Rectal smooth muscle tissue (tissue), 1 donor: ENCODE measurements around the gene CHEK2.
A peak's percentile ranks its signal among the peaks of the same experiment; 100 is the strongest.

Source experiments
- H3K27ac ChIP-seq: one replicate; pipeline ENCODE4 v1.7.0; 2013; ENCODE audit warnings: low read depth, low read length, inconsistent platforms
- H3K27me3 ChIP-seq: one replicate; pipeline ENCODE4 v1.7.0; 2013; ENCODE audit warnings: low read length; ENCODE audit not compliant: control insufficient read depth, insufficient read depth
- H3K36me3 ChIP-seq: one replicate; pipeline ENCODE4 v1.7.0; 2013; ENCODE audit warnings: low read length; ENCODE audit not compliant: control insufficient read depth, insufficient read depth
- H3K4me1 ChIP-seq: one replicate; pipeline ENCODE4 v1.7.0; 2013; ENCODE audit warnings: low read length; ENCODE audit not compliant: control insufficient read depth, insufficient read depth
- H3K4me3 ChIP-seq: one replicate; pipeline ENCODE4 v1.7.0; 2013; ENCODE audit warnings: low read length
- H3K9ac ChIP-seq: one replicate; pipeline ENCODE4 v1.7.0; 2013; ENCODE audit warnings: low read length

CHEK2 gene

DNA sequence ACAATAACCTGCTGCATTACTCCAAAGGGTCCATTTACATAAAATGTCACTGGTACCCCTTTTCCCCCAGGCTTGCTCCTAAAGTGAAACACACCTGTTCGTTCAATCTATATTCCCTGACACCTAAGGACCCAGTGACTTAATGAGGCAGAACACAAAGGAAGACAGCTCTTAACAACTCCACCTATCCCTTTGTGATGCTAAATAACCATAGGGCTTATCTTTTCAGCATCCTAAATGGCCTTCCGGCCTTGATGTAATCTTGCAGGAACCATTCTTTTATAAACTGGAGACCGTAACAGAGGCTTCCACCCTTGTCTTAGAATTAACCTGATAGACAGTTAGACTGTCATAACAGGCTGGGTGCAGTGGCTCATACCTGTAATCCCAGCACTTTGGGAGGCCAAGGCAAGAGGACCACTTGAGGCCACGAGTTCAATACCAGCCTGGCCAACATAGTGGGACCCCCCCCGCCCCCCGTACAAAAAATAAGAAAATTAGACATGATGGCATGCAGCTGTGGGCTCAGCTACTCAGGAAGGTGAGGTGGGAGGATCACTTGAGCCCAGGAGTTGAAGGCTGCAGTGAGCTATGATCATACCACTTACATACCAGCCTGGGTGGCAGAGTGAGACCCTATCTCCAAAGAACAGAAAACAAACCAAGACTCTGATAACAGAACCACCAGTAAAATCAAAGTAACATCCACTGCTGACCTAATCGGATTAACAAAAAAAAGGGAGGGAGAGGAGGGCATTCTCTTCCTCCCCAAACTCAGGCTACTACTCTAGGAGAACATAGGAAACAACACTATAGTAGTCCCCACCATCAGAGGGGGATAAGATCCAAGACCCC, 5.1 kb downstream of the CHEK2 start:
- Histone ChIP-seq H3K36me3 (no peaks in the 10 kb centered on the region), H3K27me3 (no peaks in the 10 kb centered on the region)

DNA sequence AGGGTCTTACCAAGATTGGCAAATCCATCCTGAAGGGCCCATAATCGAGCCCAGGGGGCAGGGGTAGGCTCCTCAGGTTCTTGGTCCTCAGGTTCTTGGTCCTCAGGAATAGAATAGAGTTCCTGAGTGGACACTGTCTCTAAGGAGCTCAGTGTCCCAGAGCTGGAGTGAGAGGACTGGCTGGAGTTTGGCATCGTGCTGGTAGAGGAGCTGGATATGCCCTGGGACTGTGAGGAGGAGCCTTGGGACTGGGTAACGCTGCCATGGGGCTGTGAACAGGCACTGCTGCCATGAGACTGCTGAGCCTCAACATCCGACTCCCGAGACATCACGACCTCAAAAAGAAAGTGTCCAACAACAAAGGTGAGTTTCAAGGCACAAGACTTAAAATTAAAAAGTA, 7.2 kb downstream of the CHEK2 start:
- H3K27me3 ChIP-seq = no peaks in the 10 kb centered on the region
- H3K36me3 ChIP-seq = no peaks in the 10 kb centered on the region
- no peaks in the 10 kb centered on the region for H3K4me1 ChIP-seq
- H3K9ac ChIP-seq = no peak overlapping the region
- H3K4me3 ChIP-seq = no peak overlapping the region
- H3K27ac ChIP-seq = no peak overlapping the region

More for the DNA sequence above, 5.1 kb downstream of the CHEK2 start:
- H3K27ac ChIP-seq = no peak overlapping the region
- H3K4me1 ChIP-seq = peaks cover 3% of the 10 kb centered on the region
- H3K4me3 ChIP-seq = no peak overlapping the region
- no peak overlapping the region for H3K9ac ChIP-seq

DNA sequence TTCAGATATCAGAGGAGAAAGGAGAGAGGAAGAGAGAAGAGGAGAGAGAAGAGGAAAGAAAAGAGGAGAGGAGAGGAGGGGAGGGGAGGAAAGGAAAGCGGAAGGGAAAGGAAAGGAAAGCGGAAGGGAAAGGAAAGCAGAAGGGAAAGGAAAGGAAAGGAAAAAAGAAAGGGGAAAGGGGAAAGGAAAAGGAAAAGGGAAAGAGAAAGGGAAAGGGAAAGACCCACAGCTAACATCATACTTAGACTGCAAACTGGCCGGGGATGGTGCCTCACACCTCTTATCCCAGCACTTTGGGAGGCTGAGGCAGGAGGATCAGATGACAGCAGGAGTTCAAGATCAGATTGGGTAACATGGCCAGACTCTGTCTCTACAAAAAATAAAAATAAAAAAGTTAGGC, 11.4 kb downstream of the CHEK2 start:
- no peak overlapping the region for H3K27ac ChIP-seq
- no peaks in the 10 kb centered on the region for H3K27me3 ChIP-seq
- H3K4me1 ChIP-seq = no peaks in the 10 kb centered on the region
- H3K36me3 ChIP-seq = no peaks in the 10 kb centered on the region
- H3K9ac ChIP-seq = no peak overlapping the region
- H3K4me3 ChIP-seq = no peak overlapping the region

DNA sequence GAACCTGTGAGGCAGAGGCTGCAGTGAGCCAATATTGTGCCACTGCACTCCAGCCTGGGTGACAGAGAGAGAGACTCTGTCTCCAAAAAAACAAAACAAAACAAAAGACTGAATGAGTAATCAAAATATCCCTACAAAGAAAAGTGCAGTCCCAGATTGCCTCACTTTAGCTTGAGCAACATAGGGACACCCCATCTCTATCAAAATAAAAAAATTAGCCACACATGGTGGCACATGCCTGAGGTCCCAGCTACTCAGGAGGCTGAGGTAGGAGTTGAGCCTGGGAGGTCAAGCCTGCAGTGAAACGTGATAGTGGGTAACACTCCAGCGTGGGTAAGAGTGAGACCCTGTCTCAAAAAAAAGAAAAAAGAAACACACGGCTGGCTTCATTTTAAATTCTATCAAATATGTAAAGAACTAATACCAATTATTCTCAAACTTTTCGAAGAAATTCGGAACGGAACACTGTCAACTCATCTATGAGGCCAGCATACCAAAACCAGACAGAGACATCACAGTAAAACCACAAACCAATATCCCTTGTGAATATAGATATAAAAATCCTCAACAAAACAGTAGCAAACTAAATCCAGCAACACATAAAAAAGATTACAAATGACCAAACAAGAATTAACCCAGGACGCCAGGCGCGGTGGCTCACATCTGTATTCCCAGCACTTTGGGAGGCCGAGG, 12.9 kb downstream of the CHEK2 start:
- H3K27me3 ChIP-seq = no peaks in the 10 kb centered on the region
- H3K4me1 ChIP-seq = no peaks in the 10 kb centered on the region
- H3K27ac ChIP-seq = no peak overlapping the region
- H3K36me3 ChIP-seq = no peaks in the 10 kb centered on the region
- H3K9ac ChIP-seq = no peak overlapping the region
- no peak overlapping the region for H3K4me3 ChIP-seq

DNA sequence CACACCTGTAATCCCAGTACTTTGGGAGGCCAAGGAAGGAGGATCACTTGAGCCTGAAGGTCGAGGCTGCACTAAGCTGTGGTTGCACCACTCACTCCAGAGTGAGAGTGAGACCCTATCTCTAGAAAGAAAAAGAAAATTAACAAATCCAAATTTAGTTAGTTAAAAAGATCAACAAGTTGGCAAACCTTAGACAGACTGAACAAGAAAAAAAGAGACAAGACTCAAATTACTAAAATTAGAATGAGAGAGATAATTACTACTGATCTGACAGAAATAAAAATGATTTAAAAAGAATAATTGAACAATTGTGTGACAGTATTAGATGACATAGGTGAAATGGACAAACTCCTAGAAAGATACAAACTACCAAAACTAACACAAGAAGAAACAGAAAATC, 13.6 kb downstream of the CHEK2 start:
- H3K27me3 ChIP-seq = no peaks in the 10 kb centered on the region

DNA sequence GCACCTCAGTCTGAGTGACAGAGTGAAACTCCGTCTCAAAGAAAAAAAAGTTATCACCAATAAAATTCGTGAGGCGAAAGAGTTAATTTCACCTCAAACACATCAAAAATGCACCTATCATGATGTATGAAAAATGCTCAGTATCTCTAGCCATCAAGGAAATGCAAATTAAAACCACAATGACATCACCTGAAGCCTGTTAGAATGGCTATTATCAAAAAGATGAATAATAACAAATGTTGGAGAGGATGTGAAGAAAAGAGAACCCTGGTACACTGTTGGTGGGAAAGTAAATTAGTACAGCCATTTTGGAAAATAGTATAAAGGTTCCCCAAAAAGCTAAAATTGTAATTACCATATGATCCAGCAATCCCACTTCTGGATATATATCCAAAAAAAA, 23.6 kb downstream of the CHEK2 start:
- Histone ChIP-seq H3K4me1 (no peaks in the 10 kb centered on the region), H3K27me3 (no peaks in the 10 kb centered on the region), H3K9ac (no peak overlapping the region), H3K4me3 (no peak overlapping the region), H3K36me3 (no peaks in the 10 kb centered on the region), H3K27ac (no peak overlapping the region)

More for the DNA sequence above, 13.6 kb downstream of the CHEK2 start:
- Histone ChIP-seq H3K4me1 (no peaks in the 10 kb centered on the region), H3K9ac (no peak overlapping the region), H3K36me3 (no peaks in the 10 kb centered on the region), H3K4me3 (no peak overlapping the region), H3K27ac (no peak overlapping the region)

DNA sequence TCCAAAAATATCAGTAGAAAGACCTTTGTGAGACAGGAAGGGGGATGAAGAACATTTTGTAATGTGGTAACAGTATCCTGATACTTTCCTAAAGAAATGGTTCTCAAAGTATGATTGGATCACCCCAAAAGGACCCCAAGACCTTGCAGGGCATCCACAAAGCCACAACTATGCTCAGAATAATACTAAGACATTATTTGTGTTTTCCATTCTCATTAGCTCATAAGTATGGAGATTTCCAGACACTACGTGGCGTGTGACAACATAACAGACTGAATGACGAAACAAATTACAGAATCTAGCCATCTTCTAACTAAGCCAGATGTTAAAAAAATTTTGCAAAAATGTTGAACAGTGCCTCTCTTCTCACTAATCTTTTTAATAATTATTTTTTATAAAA, 24.9 kb downstream of the CHEK2 start:
- Histone ChIP-seq H3K9ac (no peak overlapping the region), H3K27ac (no peak overlapping the region), H3K4me1 (no peaks in the 10 kb centered on the region), H3K27me3 (no peaks in the 10 kb centered on the region), H3K4me3 (no peak overlapping the region), H3K36me3 (no peaks in the 10 kb centered on the region)

DNA sequence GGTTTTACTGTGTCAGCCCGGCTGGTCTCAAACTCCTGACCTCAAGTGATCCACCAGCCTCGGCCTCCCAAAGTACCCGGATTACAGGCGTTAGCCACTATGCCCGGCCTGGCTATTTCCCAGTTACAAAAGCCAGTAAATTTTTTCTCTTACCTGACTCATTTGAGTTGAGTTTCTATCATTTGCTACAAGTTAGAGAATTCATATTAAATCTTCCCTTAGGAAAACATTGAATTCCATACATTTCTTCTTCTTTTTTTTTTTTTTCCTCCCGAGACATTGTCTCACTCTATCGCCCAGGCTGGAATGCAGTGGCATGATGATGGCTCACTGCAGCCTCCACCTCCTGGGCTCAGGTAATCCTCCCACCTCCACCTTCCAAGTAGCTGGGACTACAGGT, 26.0 kb downstream of the CHEK2 start:
- Histone ChIP-seq H3K27me3 (no peaks in the 10 kb centered on the region), H3K9ac (no peak overlapping the region), H3K36me3 (no peaks in the 10 kb centered on the region), H3K27ac (no peak overlapping the region), H3K4me1 (no peaks in the 10 kb centered on the region), H3K4me3 (no peak overlapping the region)

DNA sequence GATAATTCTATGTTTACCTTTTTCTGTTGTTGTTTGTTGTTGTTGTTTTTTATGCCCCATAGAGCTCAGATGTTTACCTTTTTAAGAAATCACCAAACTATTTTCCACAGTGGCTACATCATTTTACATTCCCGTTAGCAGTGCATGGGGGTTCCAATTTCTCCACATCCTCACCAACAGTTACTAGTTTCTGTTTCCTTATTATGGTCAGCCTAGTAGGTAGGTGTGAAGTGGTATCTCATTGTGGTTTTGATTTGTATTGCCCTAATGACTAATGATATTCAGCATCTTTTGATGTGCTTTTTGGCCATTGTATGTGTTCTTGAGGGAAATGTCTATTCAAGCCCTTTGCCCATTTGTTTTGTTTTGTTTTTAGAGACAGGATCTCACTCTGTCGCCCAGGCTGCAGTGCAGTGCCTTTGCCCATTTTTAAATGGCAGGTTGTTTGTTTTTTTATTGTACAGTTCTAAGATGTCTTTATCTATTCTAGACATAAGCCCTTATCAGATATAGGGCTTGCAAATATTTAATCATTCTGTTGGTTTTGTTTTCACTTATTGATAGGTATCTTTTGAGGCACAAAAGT, 27.5 kb downstream of the CHEK2 start:
- Histone ChIP-seq H3K27ac (no peak overlapping the region), H3K4me1 (no peaks in the 10 kb centered on the region), H3K4me3 (no peak overlapping the region), H3K36me3 (no peaks in the 10 kb centered on the region), H3K9ac (no peak overlapping the region), H3K27me3 (no peaks in the 10 kb centered on the region)

DNA sequence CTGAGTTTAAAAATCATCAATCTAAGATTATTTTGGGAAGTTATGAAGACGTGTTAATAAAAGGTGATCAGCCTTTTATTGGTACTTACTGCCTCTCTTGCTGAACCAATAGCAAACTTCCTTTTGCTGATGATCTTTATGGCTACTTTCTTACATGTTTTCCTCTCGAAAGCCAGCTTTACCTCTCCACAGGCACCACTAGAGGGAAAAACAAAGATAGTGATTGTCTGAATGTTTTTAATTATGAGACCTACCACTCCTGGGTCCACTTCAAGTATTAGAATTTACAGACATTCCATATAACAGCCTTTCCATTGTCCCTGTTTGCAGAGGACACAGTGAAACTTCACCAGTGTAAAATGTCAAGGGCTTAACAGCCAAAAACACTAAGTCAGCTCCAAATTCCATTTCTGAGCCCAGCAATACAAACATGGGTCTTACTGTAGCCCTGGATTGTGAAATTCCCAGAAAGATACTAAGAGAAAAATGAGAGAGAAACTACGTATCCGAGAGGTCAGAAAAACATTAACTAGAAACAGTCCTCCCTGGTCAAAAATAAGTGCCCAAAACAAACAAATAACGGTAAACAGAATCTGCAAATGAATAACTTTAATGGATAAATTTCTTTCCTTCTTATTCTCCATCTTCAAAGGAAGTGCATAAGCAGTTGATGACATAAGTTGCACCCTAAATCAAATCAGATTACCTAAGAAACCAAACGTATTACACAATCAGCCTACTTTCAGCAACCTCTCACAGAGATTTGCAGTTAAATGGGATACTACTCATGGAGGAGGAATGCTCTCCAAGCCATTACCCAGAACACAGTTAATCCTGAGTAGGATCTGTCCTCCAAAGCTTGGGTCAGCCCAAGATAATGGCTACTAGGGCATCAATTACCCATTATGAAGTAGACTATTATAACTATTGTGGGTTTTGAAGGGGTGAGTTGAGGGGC, 29.5 kb downstream of the CHEK2 start:
- no peaks in the 10 kb centered on the region for H3K4me1 ChIP-seq
- no peaks in the 10 kb centered on the region for H3K36me3 ChIP-seq
- H3K9ac ChIP-seq = no peak overlapping the region
- H3K4me3 ChIP-seq = no peak overlapping the region
- H3K27me3 ChIP-seq = no peaks in the 10 kb centered on the region
- peak overlapping the region; percentile 66 for H3K27ac ChIP-seq

DNA sequence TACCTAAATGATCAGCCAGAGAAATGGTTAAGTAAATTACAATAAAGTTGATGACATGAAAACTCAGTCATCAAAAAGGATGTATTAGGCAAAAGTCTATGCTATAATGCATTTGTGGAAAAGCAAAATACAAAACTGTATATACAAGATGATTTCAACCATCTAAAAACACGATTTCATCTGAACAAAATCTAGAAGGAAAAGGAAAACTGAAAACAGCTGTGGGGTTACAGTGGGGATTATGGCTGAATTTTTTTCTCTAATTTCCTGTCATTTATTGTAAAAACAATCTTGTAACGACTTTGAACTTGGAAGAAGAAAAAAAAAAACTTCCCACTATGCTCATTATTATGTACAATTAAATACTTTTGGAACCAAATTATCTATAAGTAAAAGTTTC, 30.3 kb downstream of the CHEK2 start:
- H3K9ac ChIP-seq = no peak overlapping the region
- H3K4me3 ChIP-seq = no peak overlapping the region
- no peaks in the 10 kb centered on the region for H3K27me3 ChIP-seq
- H3K27ac ChIP-seq = no peak overlapping the region
- H3K36me3 ChIP-seq = no peaks in the 10 kb centered on the region
- no peaks in the 10 kb centered on the region for H3K4me1 ChIP-seq
